Stimulated activated effector memory CD8-positive, alpha-beta T cell treated with anti-CD3 and anti-CD28 coated beads, Interleukin-12 subunit alpha, Interleukin-12 subunit beta, amount 100 ng/mL, for 72 hours (primary cell): ENCODE measurements around the gene OR4D6.
"Not testable (repeated sequence)": the region's sequence is repeated elsewhere in the genome, so short reads cannot be mapped to it uniquely, and the experiment has no call there.

Source experiments
- ATAC-seq: fragments of 150-1000 bp; cut with Tn5 transposase; 2 replicates; pipeline ENCODE4 v1.10.0; 2021
- DNase-seq, 2 donors: peaks; one replicate each; pipeline ENCODE4 v3.0.0; 2021 to 2022; ENCODE audit warnings: low spot score in 2 of 2
- H3K27ac Mint-ChIP-seq: one replicate; pipeline ENCODE4 v1.8.0; 2022; ENCODE audit warnings: mild to moderate bottlenecking, mixed read lengths
- H3K36me3 Mint-ChIP-seq: one replicate; pipeline ENCODE4 v1.8.0; 2022; ENCODE audit warnings: mild to moderate bottlenecking, mixed read lengths
- H3K4me1 Mint-ChIP-seq: one replicate; pipeline ENCODE4 v1.8.0; 2022; ENCODE audit warnings: mixed read lengths
- H3K4me3 Mint-ChIP-seq: one replicate; pipeline ENCODE4 v1.8.0; 2022; ENCODE audit warnings: mild to moderate bottlenecking, mixed read lengths
- H3K9me3 Mint-ChIP-seq: one replicate; pipeline ENCODE4 v1.8.0; 2022; ENCODE audit warnings: mixed read lengths

The OR4D6 gene

DNA sequence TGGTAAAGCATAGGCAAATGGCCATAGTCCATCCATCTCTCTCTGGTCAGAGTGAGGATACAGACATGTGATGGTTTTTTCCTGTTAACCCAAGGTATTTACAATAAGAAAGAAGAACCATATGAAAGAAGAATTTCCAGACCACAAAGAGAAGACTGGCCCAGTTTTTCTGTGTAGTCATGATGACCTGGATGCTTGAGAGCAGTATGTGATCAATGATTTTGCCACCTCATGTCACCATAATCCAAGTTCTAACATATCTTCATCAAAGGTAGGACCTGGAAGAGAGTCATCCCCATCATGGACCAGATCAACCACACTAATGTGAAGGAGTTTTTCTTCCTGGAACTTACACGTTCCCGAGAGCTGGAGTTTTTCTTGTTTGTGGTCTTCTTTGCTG lies at the start of gene OR4D6:
Gene OR4D6 (plus strand): TSS at position 301 of the 400 bp plus-strand sequence. CDS start 0 bp downstream, at position 301.
- Mint-ChIP-seq H3K36me3 (no peaks in the 10 kb centered on the region), H3K4me1 (no peaks in the 10 kb centered on the region), H3K4me3 (no peak within 1 kb of the TSS), H3K9me3 (no peaks in the 10 kb centered on the region), H3K27ac (no peak within 1 kb of the TSS)
- no peak for ATAC-seq
- no peak for DNase-seq

DNA sequence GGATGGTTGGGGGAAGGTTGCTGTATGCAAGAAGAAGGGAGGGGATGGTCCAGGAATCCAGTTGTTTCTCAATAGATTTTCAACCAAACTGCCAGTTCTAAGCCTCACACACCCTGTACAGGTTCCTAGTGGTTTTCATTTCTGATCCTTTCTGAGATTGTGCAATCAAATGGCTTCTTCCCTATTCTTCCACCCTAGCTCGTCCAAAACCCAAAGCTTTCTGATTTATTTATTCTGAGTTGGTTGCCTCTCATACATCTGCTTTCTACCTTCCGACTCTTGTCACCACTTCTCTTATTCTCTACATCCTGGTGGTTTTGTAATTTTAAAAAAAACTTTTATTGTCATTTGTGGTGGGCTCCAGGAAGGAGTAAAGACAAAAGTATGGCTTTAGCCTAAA lies 43.1 kb upstream of the OR4D6 start:
- Mint-ChIP-seq H3K9me3 (peaks cover 3% of the 10 kb centered on the region), H3K4me1 (no peaks in the 10 kb centered on the region), H3K36me3 (no peaks in the 10 kb centered on the region), H3K4me3 (no peak overlapping the region), H3K27ac (no peak overlapping the region)
- ATAC-seq (no peak), DNase-seq (no peak)

DNA sequence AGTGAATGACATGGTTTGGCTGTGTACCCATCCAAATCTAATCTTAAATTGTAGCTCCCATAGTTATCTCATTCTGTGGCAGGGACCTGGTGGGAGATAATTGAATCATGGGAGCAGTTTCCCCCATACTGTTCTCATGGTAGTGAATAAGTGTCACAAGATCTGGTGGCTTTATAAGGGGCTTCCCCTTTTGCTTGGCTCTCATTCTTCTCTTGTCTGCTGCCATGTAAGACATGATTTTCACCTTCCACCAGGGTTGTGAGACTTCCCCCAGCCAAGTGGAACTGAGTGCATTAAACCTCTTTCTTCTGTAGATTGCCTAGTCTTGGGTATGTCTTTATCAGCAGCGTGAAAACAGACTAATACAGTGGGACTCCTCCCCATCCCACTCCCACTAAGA lies 41.6 kb upstream of the OR4D6 start:
- H3K4me1 Mint-ChIP-seq = no peaks in the 10 kb centered on the region
- ATAC-seq = no peak
- no peaks in the 10 kb centered on the region for H3K36me3 Mint-ChIP-seq
- no peak overlapping the region for H3K4me3 Mint-ChIP-seq
- peaks cover 3% of the 10 kb centered on the region for H3K9me3 Mint-ChIP-seq
- DNase-seq = no peak
- no peak overlapping the region for H3K27ac Mint-ChIP-seq

DNA sequence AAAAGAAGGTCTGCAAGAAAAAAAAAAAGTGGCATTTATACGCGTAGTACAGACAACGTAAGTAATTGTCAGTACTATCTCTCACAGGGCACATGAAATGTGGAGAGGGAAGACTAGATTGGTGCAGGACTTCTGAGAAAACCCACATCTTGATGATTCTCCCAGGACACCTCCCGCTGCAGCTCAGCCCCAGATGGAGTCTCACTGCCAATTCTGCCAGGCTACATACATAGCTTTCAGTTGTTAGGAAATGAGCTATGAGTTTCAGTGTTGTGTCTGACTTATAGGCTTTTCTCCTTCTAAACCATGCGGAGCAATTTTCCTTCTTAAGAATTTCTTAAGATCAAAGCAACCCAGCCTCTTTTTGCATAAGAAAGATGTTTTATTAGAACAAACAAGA lies 40.1 kb upstream of the OR4D6 start:
- H3K27ac Mint-ChIP-seq = no peak overlapping the region
- H3K4me1 Mint-ChIP-seq = no peaks in the 10 kb centered on the region
- no peaks in the 10 kb centered on the region for H3K9me3 Mint-ChIP-seq
- H3K4me3 Mint-ChIP-seq = no peak overlapping the region
- ATAC-seq (no peak), DNase-seq (no peak)
- no peaks in the 10 kb centered on the region for H3K36me3 Mint-ChIP-seq

DNA sequence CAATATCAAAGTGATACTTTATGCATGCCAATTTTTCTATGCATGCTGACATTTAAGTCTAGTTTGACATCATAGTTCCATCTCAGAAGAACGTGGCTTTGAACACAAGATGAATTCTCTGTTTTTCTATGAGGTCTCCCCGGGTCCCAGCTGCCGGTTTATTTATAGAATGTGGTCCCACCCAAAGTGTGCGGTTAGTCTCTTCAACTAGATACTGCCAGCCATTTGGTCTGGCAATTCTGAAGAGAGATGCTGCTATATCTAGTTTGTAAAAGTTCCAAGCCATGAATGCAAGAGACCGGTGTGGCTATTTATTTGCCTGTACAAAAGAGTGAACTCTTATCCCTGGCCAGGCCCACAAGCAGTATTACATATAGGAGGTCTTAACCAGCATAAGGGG lies 39.7 kb upstream of the OR4D6 start:
- DNase-seq = no peak
- no peak for ATAC-seq
- Mint-ChIP-seq H3K27ac (no peak overlapping the region), H3K9me3 (no peaks in the 10 kb centered on the region), H3K4me3 (no peak overlapping the region), H3K4me1 (no peaks in the 10 kb centered on the region), H3K36me3 (no peaks in the 10 kb centered on the region)

DNA sequence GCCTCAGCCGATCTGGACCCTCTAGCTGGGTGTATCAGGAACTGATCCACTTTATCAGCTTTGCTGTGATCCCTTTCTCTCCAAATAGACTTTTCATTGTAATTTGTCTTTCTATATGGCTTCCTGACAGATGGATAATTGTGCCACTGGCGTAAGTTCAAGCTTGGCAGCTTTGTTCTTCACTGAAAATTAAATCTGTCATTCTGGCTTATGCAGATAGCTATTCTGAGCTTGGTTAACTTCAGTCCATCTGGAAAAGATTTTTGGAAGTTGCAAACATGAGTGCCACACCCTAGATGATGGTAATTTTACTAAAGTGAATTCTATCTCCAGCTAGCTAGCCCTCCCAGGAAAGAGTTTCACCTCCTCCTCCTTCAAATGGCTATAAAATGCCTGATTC lies 38.6 kb upstream of the OR4D6 start:
- H3K27ac Mint-ChIP-seq = no peak overlapping the region
- DNase-seq = no peak
- H3K4me1 Mint-ChIP-seq = no peaks in the 10 kb centered on the region
- no peak for ATAC-seq
- no peaks in the 10 kb centered on the region for H3K9me3 Mint-ChIP-seq
- no peak overlapping the region for H3K4me3 Mint-ChIP-seq
- H3K36me3 Mint-ChIP-seq = no peaks in the 10 kb centered on the region

DNA sequence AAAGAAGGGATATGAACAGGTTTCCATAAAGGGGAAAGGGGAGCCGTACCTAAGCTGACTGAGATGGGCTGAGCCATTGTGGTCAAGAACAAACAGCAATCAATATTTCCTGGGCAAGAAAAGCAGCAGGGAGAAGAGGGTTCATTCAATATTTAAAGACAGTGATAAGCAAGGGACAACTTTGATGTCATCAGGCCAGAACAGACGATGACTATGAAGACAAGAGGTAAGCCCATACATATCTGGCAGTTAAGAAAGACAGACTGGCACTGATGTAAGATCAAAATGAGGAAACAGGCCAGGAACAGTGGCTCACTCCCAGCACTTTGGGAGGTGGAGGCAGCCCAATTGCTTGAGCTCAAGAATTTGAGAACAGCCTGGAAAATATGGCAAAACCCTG lies 32.9 kb upstream of the OR4D6 start:
- H3K9me3 Mint-ChIP-seq = no peaks in the 10 kb centered on the region
- H3K4me3 Mint-ChIP-seq = no peak overlapping the region
- no peak for DNase-seq
- ATAC-seq = no peak
- no peak overlapping the region for H3K27ac Mint-ChIP-seq
- no peaks in the 10 kb centered on the region for H3K4me1 Mint-ChIP-seq
- no peaks in the 10 kb centered on the region for H3K36me3 Mint-ChIP-seq

DNA sequence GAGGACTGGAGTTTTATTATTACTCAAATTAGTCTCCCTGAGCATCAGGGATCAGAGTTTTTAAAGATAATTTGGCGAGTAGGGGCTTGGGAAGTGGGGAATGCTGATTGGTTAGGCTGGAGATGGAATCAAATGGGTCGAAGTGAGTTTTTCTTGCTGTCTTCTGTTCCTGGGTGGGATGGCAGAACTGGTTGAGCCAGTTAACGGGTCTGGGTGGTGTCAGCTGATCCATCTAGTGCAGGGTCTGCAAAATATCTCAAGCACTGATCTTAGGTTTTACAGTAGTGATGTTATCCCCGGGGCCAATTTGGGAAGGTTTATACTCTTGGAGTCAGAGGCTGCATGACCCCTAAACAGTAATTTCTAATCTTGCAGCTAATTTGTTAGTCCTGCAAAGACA lies 31.6 kb upstream of the OR4D6 start:
- H3K27ac Mint-ChIP-seq = no peak overlapping the region
- no peak for ATAC-seq

DNA sequence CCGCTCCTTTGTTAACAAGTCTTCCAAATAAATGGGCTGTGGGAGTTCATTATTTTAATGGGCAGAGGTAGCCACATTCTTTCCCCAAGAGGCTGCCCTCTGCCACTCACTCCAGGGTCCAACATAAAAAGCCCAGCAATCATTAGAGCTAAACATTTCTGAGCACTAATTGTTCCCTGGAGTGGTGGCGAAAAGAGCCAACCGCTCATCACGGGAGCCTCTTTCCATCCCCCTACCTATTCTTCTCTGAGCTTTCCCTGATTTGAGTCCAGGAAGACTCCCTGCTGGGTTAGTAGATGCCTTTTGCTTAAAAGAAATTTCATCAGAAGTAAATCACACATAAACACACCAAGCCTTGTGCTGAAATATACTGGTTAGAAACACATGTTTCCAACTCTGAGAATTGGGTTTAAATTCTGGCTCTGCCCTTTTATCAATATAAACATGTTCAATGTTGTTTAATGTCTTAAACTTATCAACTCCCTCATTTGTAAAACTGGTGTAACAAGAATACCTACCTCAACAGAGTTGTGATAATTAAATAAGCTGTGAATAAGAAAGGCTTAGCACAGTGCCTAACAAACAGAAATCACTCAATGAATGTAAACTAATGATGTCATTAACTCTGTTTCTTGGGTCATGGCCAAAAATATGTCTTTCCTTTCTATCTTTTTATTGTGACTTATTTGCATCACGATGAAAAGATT lies 30.2 kb upstream of the OR4D6 start, which contains the start of gene OR5A2:
Gene OR5A2 (minus strand): TSS at position 53 of the 707 bp plus-strand sequence. CDS start 3,460 bp downstream, outside the sequence.
- Mint-ChIP-seq H3K4me3 (no peak within 1 kb of the TSS), H3K9me3 (no peaks in the 10 kb centered on the region), H3K36me3 (no peaks in the 10 kb centered on the region), H3K27ac (no peak within 1 kb of the TSS), H3K4me1 (no peaks in the 10 kb centered on the region)
- no peak for DNase-seq
- ATAC-seq = no peak

More for the DNA sequence above, 31.6 kb upstream of the OR4D6 start:
- Mint-ChIP-seq H3K4me3 (no peak overlapping the region), H3K36me3 (no peaks in the 10 kb centered on the region), H3K4me1 (no peaks in the 10 kb centered on the region), H3K9me3 (no peaks in the 10 kb centered on the region)
- DNase-seq = no peak

DNA sequence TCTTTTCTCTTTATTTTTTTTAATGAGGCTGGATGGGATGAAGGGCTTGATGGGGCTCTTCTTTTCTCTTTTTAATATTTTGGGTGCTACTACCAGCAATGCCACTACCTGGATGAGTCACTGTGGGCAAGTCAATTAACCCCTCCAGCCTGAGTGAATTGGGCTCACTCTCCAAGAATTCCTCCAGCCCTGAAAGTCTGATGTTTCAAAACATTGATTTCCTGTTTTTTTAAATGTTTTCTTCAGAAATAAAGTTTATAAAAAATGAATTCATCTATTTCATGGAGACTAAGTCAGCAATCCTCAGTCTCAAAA lies 29.7 kb upstream of the OR4D6 start:
- DNase-seq = no peak
- Mint-ChIP-seq H3K4me1 (no peaks in the 10 kb centered on the region), H3K4me3 (no peak overlapping the region), H3K36me3 (no peaks in the 10 kb centered on the region), H3K27ac (no peak overlapping the region), H3K9me3 (no peaks in the 10 kb centered on the region)
- no peak for ATAC-seq

DNA sequence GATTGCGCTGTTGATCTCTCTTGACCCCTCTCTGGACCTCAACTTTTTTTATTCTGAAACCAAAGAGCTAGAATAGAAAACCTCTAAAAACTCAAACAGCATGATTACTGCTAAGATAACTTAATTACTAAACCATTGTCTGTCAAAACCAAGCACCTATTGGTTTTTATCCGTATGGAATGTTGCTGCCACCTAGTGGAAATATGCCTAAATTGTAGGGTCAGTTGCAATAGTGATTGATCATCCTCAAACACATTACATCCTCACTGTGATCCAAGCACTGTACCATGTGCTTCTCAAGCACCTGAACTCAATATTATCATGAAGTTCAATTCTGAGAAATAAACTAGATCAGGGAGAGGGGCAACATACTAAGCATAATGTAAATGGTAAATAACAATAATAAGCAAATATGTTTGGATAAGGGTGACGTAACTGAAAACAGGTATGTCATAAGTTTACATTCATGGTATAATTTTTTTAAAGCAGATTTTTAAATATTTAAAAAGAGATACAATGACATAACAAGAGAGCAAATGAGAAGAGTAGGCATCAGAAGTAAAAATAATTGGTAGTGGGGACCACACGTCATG lies 26.7 kb upstream of the OR4D6 start:
- Mint-ChIP-seq H3K27ac (no peak overlapping the region), H3K4me1 (no peaks in the 10 kb centered on the region), H3K4me3 (no peak overlapping the region), H3K36me3 (no peaks in the 10 kb centered on the region), H3K9me3 (no peaks in the 10 kb centered on the region)
- peak; percentile 60 for ATAC-seq
- peak; percentile 25 to 59 for DNase-seq

DNA sequence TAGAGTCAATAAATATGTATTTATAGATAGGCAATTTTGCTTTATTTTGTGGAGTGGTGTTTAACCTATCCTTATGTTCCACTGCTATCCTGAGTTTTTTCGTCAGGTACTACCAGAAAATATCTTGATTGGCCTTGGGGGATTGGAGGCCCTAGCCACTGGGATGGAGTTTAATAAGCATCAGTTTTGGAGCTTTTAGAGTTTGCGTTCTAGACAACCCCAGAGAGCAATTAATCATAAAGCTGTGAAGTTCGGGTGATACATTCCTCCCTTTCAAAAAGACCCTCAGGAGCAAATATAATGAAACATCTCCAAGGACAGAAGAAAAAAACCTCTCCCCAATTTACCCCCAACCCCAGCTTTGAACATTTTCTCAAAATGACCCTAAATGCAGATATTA lies 20.6 kb upstream of the OR4D6 start, which contains the start of gene OR5A1:
Gene OR5A1 (plus strand): TSS at position 301 of the 400 bp plus-strand sequence. CDS start 6,700 bp downstream, outside the sequence.
- Mint-ChIP-seq H3K36me3 (no peaks in the 10 kb centered on the region), H3K4me1 (no peaks in the 10 kb centered on the region), H3K27ac (no peak within 1 kb of the TSS), H3K9me3 (no peaks in the 10 kb centered on the region), H3K4me3 (no peak within 1 kb of the TSS)
- DNase-seq = no peak
- no peak for ATAC-seq

DNA sequence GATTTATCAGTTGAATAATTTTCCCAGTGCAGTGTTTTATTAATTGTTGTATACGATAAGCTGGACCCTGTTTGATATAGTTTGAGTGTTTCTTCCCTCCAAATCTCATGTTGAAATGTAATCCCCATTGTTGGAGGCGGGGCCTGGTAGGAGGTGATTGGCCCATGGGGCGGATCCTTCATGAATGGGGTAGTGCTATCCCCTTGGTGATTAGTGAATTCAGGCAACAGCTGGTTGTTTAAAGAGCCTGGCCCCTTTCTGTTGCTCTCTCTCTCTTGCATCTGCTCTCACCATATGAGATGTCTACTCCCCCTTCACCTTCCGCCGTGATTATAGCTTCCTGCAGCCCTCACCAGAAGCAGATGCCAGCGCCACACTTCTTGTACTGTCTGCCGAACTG lies 19.0 kb upstream of the OR4D6 start:
- Mint-ChIP-seq H3K36me3 (no peaks in the 10 kb centered on the region), H3K27ac (no peak overlapping the region), H3K9me3 (no peaks in the 10 kb centered on the region), H3K4me3 (no peak overlapping the region), H3K4me1 (no peaks in the 10 kb centered on the region)
- no peak for ATAC-seq
- no peak for DNase-seq

DNA sequence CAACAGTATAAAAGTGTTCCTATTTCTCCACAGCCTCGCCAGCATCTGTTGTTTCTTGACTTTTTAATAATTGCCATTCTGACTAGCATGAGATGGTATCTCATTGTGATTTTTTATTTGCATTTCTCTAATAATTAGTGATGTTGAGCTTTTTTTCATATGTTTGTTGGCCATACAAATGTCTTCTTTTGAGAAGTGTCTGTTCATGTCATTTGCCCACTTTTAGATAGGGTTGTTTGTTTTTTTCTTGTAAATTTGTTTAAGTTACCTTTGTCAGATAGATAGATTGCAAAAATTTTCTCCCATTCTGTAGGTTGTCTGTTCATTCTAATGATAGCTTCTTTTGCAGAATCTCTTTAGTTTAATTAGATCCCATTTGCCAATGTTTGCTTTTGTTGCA lies 11.1 kb upstream of the OR4D6 start:
- not testable (repeated sequence) for H3K27ac Mint-ChIP-seq, H3K4me1 Mint-ChIP-seq, H3K4me3 Mint-ChIP-seq, H3K9me3 Mint-ChIP-seq, ATAC-seq, DNase-seq, H3K36me3 Mint-ChIP-seq

DNA sequence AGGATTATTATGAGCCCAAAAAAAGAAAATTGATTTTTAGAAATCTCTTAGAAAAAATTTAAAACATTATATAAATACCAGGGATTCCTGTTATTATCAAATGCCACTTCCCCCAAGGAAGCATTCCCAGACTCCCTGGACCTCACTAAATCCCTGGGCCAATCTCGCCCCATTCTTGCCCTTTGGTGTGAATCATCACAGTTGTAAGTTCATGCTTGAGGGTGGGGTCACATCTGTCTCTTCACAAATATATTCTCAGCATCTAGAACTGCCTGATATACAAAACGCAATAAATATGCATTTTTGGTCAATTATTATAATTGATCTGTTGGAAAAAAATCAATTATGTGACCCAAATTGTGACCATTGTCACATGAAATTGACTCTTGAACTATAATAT lies 8.3 kb upstream of the OR4D6 start:
- ATAC-seq (no peak), DNase-seq (no peak)
- H3K4me3 Mint-ChIP-seq = no peak overlapping the region
- no peaks in the 10 kb centered on the region for H3K9me3 Mint-ChIP-seq
- H3K27ac Mint-ChIP-seq = no peak overlapping the region
- H3K4me1 Mint-ChIP-seq = no peaks in the 10 kb centered on the region
- no peaks in the 10 kb centered on the region for H3K36me3 Mint-ChIP-seq

DNA sequence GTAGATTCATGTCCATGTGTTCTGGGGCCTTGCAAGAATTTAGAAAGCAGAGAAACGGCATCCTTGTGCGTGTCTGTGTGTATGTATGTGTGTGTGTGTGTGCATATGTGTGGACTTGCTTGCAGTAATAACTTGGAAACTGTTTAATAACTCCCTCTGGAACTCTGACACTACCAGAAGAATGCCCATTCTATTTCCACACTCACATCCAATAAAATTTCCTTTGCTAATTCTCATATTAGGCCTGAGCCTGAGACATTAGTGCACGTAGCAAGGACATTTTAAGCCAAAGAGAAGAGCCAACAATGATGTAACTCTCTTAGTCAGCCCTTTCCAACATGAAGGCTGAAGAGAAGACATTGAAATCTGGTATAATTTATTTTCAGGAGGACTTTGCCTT lies 3.2 kb downstream of the OR4D6 start:
- H3K4me3 Mint-ChIP-seq = no peak overlapping the region
- DNase-seq = no peak
- no peaks in the 10 kb centered on the region for H3K9me3 Mint-ChIP-seq
- H3K27ac Mint-ChIP-seq = no peak overlapping the region
- no peaks in the 10 kb centered on the region for H3K4me1 Mint-ChIP-seq
- H3K36me3 Mint-ChIP-seq = no peaks in the 10 kb centered on the region
- ATAC-seq = no peak
